Measurements from ENCODE around the gene DOP1A.

Gene DOP1A

GRCh38 chr6:83083476-83083875 lies 16.0 kb downstream of the DOP1A start:
- DNase-seq (ENCODE audit: low spot score) = no peak

- no peak for DNase-seq (ENCODE audit: low spot score)
These were observed 19.3 kb downstream of the DOP1A start for GRCh38 chr6:83086751-83087150.

- no peak for DNase-seq (ENCODE audit: low spot score)
These were observed 25.4 kb downstream of the DOP1A start for GRCh38 chr6:83092756-83093399.

- DNase-seq (ENCODE audit: low spot score) = no peak
These were observed 29.3 kb downstream of the DOP1A start for GRCh38 chr6:83096791-83097190.

- DNase-seq (ENCODE audit: low spot score) = no peak
These were observed 29.7 kb downstream of the DOP1A start for GRCh38 chr6:83097204-83097603.

GRCh38 chr6:83097675-83098074 lies 30.2 kb downstream of the DOP1A start:
- DNase-seq (ENCODE audit: low spot score) = no peak

GRCh38 chr6:83098589-83098988 lies 31.1 kb downstream of the DOP1A start:
- no peak for DNase-seq (ENCODE audit: low spot score)

- no peak for DNase-seq (ENCODE audit: low spot score)
These were observed 40.9 kb downstream of the DOP1A start for GRCh38 chr6:83108378-83108777.

- no peak for DNase-seq (ENCODE audit: low spot score)
These were observed 45.8 kb downstream of the DOP1A start for GRCh38 chr6:83113258-83113657.

- DNase-seq (ENCODE audit: low spot score) = no peak
These were observed 46.7 kb downstream of the DOP1A start for GRCh38 chr6:83114164-83114563.

- DNase-seq (ENCODE audit: low spot score) = no peak
These were observed 50.3 kb downstream of the DOP1A start for GRCh38 chr6:83117802-83118201.

GRCh38 chr6:83119742-83120300 lies 52.4 kb downstream of the DOP1A start:
- no peak for DNase-seq (ENCODE audit: low spot score)

- no peak for DNase-seq (ENCODE audit: low spot score)
These were observed 57.1 kb downstream of the DOP1A start for GRCh38 chr6:83124553-83124952.

- DNase-seq (ENCODE audit: low spot score) = no peak
These were observed 58.0 kb downstream of the DOP1A start for GRCh38 chr6:83125425-83125824.

GRCh38 chr6:83126223-83126622 lies 58.8 kb downstream of the DOP1A start:
- no peak for DNase-seq (ENCODE audit: low spot score)

- DNase-seq (ENCODE audit: low spot score) = no peak
These were observed 59.3 kb downstream of the DOP1A start for GRCh38 chr6:83126807-83127206.

GRCh38 chr6:83127258-83127657 lies 59.8 kb downstream of the DOP1A start:
- no peak for DNase-seq (ENCODE audit: low spot score)

- DNase-seq (ENCODE audit: low spot score) = no peak
These were observed 60.5 kb downstream of the DOP1A start for GRCh38 chr6:83127976-83128375.

GRCh38 chr6:83132121-83132520 lies 64.7 kb downstream of the DOP1A start:
- DNase-seq (ENCODE audit: low spot score) = no peak

GRCh38 chr6:83138118-83138722 lies 70.7 kb downstream of the DOP1A start:
- DNase-seq (ENCODE audit: low spot score) = no peak

GRCh38 chr6:83138758-83139157 lies 71.3 kb downstream of the DOP1A start:
- no peak for DNase-seq (ENCODE audit: low spot score)

- DNase-seq (ENCODE audit: low spot score) = no peak
These were observed 83.6 kb downstream of the DOP1A start for GRCh38 chr6:83151114-83151513.

GRCh38 chr6:83152913-83153312 lies 85.4 kb downstream of the DOP1A start:
- no peak for DNase-seq (ENCODE audit: low spot score)

Measured in HuH-7.5 (cell line).